ENCODE data around the gene GABPB2.

Gene GABPB2

GRCh38 chr1:151070474-151071276 lies at the start of gene GABPB2:
TSS of gene GABPB2 (plus strand) at chr1:151070761. CDS start at chr1:151088190, 17,429 bp downstream.
- peak; percentile 82 to 86 for DNase-seq (ENCODE audit: low read depth in 2 of 2)

- DNase-seq (ENCODE audit: low read depth in 2 of 2): peak; percentile 66 to 67
Observed at GRCh38 chr1:151024540-151025146, 45.9 kb upstream of the GABPB2 start.

- DNase-seq (ENCODE audit: low read depth in 2 of 2): no peak
Observed at GRCh38 chr1:151026460-151026859, 44.1 kb upstream of the GABPB2 start.

GRCh38 chr1:151032164-151032563 lies 38.4 kb upstream of the GABPB2 start:
- no peak for DNase-seq (ENCODE audit: low read depth in 2 of 2)

- DNase-seq (ENCODE audit: low read depth in 2 of 2): no peak
Observed at GRCh38 chr1:151035167-151035566, 35.4 kb upstream of the GABPB2 start.

GRCh38 chr1:151036356-151036755 lies 34.2 kb upstream of the GABPB2 start, which contains the start of gene BNIPL:
TSS of gene BNIPL (plus strand) at chr1:151036586. CDS start at chr1:151036726, 140 bp downstream.
- DNase-seq (ENCODE audit: low read depth in 2 of 2): no peak

GRCh38 chr1:151037032-151037431 lies 33.5 kb upstream of the GABPB2 start:
- DNase-seq (ENCODE audit: low read depth in 2 of 2): no peak

GRCh38 chr1:151039521-151039920 lies 31.0 kb upstream of the GABPB2 start:
- no peak for DNase-seq (ENCODE audit: low read depth in 2 of 2)

- DNase-seq (ENCODE audit: low read depth in 2 of 2): no peak
Observed at GRCh38 chr1:151043163-151043562, 27.4 kb upstream of the GABPB2 start.

GRCh38 chr1:151047591-151047924 lies 23.0 kb upstream of the GABPB2 start, which contains the start of gene C1orf56:
TSS of gene C1orf56 (plus strand) at chr1:151047751. CDS start at chr1:151047848, 97 bp downstream.
- peak; percentile 52 to 55 for DNase-seq (ENCODE audit: low read depth in 2 of 2)

- peak; percentile 41 to 45 for DNase-seq (ENCODE audit: low read depth in 2 of 2)
Observed at GRCh38 chr1:151047925-151048644, 22.5 kb upstream of the GABPB2 start.

- no peak for DNase-seq (ENCODE audit: low read depth in 2 of 2)
Observed at GRCh38 chr1:151048645-151049032, 21.9 kb upstream of the GABPB2 start.

- DNase-seq (ENCODE audit: low read depth in 2 of 2): no peak
Observed at GRCh38 chr1:151049458-151049857, 21.1 kb upstream of the GABPB2 start.

GRCh38 chr1:151050051-151050688 lies 20.4 kb upstream of the GABPB2 start:
- no peak for DNase-seq (ENCODE audit: low read depth in 2 of 2)

- DNase-seq (ENCODE audit: low read depth in 2 of 2): no peak
Observed at GRCh38 chr1:151051356-151052009, 19.1 kb upstream of the GABPB2 start.

GRCh38 chr1:151054971-151055547 lies 15.5 kb upstream of the GABPB2 start:
- DNase-seq (ENCODE audit: low read depth in 2 of 2): no peak

GRCh38 chr1:151055581-151055980 lies 15.0 kb upstream of the GABPB2 start:
- no peak for DNase-seq (ENCODE audit: low read depth in 2 of 2)

- no peak for DNase-seq (ENCODE audit: low read depth in 2 of 2)
Observed at GRCh38 chr1:151056149-151056548, 14.4 kb upstream of the GABPB2 start.

GRCh38 chr1:151058692-151059091 lies 11.9 kb upstream of the GABPB2 start:
- DNase-seq (ENCODE audit: low read depth in 2 of 2): no peak

GRCh38 chr1:151059109-151060006 lies 11.2 kb upstream of the GABPB2 start, which contains the start of gene CDC42SE1:
TSS of gene CDC42SE1 (minus strand) at chr1:151059622. CDS start at chr1:151055730, 3,892 bp downstream.
- DNase-seq (ENCODE audit: low read depth in 2 of 2): peak; percentile 84

Measured in stimulated activated CD8-positive, alpha-beta memory T cell treated with anti-CD3 and anti-CD28 coated beads, Interleukin-15, amount 100 ng/mL, for 48 hours (primary cell).